A204.1 (cell line): ENCODE measurements around the gene CNPPD1.
"Not testable (repeated sequence)": the region's sequence is repeated elsewhere in the genome, so short reads cannot be mapped to it uniquely, and the experiment has no call there.

ENCODE experiments used
- FAIRE-seq: peaks from 2 replicates; lab custom pipeline; 2012; peaks lifted over from hg19 to GRCh38; lab: Jason Lieb, UNC

The CNPPD1 gene

GRCh38 chr2:219207884-219208740 is 31.4 kb upstream of the CNPPD1 start:
- FAIRE-seq = no peak

- no peak for FAIRE-seq
These were observed 30.6 kb upstream of the CNPPD1 start for GRCh38 chr2:219207134-219207883.

DNA sequence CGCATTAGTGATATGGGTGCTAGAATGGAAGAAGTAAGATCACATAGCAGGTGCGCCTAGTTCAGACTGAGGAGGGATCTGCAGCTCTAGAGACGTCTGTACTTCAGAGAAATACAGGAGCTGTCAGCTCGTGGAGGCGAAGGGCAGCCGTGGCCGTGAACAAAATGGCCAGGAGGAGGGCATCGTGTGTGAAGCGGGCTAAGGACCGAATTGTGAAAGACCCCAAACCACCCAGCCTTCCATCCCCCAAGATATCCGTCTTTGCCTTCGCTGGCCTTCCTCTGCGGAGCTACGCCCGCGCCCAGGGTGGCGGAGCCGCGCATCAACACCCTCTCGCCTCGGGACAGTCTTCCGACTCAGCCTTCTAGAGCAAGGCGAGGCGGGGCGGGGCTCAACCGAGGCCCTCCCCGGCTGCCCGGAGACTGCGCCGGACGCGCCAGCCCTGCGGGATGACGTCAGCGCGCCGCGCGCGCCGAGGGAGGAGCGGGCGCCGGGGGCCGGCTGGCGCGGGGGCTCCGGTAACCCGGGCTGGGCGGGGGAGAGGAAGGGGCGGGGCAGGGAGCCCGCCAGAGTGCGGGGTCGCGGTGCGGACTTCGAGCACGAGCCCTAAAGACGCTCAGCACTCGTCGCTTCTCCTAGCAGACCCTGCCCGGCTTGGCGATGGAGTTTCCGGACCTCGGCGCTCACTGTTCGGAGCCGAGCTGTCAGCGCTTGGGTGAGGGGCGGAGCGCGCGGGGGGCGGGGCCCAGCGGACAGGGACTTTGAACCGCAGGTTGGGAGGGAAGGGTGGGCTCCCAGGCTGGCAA is 29.8 kb upstream of the CNPPD1 start, which contains the start of gene ZFAND2B:
Gene ZFAND2B, plus strand, starts transcription at position 455 of the 806 bp plus-strand sequence. Its CDS starts 206 bp downstream, at position 661.
- no peak for FAIRE-seq

GRCh38 chr2:219205981-219206327 is 29.2 kb upstream of the CNPPD1 start:
- no peak for FAIRE-seq

DNA sequence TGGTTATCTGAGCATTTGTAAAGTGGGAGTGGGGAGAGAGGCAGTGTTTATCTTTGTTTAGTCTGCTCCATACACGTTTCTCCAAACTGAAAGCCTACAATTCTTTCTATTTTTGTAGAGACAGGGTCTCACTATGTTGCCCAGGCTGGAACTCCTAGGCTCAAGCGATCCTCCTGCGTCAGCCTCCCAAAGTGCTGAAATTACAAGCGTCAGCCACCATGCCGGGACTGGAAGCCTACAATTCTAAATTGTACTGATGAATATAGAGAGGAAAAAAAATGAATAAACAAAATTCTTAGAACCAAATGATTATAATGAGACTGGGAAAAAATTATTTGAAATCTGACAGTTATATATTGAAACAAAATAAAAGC is 28.4 kb upstream of the CNPPD1 start:
- no peak for FAIRE-seq

DNA sequence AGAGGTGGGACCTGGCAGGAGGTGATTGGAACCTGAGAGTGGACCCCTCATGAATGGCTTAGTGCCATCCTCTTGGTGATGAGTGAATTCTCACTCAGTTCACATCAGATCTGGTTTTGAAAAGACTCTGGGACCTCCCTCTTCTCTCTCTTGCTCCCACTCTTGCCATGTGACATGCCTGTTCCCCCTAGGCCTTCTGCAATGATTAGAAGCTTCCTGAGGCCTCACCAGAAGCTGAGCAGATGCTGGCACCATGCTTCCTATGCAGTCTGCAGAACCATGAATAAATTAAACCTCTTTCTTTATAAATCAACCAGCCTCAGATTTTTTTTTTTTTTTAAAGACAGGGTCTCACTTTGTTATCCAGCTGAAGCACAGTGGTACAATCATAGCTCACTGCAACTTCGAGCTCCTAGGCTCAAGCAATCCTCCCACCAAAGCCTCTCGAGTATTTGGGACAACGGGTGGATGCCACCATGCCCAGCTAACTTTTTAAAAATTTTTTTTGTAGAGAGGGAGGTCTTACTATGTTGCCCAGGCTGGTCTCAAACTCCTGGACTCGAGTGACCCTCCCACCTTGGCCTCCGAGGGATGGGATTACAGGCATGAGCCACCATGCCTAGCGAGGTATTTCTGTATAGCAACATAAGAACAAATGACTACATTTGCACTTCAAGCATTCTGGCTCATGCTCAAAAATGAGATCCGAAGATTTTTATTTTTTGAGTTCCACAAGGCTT is 27.9 kb upstream of the CNPPD1 start:
- no peak for FAIRE-seq

- not testable (repeated sequence) for FAIRE-seq
These were observed 24.6 kb upstream of the CNPPD1 start for GRCh38 chr2:219201331-219201730.

GRCh38 chr2:219200502-219201326 is 24.0 kb upstream of the CNPPD1 start:
- not testable (repeated sequence) for FAIRE-seq

GRCh38 chr2:219199470-219200211 is 22.9 kb upstream of the CNPPD1 start:
- no peak for FAIRE-seq

- no peak for FAIRE-seq
These were observed 22.2 kb upstream of the CNPPD1 start for GRCh38 chr2:219198974-219199373.

GRCh38 chr2:219197388-219197787 is 20.7 kb upstream of the CNPPD1 start:
- FAIRE-seq = no peak

DNA sequence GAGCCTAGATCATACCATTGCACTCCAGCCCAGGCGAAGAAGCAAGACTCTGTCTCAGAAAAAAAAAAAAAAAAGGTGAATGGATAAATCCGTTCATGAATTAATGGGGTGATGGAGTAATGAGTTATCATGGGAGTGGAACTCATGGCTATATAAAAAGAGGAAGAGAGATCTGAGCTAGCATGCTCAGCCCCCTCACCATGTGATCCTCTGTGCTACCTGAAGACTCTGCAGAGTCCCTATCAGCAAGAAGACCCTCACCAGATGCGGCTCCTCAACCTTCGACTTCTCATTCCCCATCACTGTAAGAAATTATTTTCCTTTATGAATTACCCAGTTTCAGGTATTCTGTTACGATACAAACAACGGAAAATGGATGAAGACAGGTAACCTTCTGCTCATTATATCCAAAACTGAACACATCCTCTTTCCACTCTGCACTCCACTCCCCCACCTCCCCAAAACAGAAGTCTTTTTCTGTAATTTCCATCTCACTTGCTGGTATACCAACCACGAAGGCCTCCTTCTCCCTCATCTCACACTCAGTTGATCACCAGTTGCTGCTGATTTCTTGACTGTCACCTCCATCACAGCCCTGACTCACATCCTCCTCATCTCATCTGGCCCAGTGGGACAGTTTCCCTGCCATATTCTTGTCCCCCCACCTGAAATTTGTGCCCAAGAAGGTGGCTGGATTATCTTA is 10.2 kb upstream of the CNPPD1 start:
- no peak for FAIRE-seq

DNA sequence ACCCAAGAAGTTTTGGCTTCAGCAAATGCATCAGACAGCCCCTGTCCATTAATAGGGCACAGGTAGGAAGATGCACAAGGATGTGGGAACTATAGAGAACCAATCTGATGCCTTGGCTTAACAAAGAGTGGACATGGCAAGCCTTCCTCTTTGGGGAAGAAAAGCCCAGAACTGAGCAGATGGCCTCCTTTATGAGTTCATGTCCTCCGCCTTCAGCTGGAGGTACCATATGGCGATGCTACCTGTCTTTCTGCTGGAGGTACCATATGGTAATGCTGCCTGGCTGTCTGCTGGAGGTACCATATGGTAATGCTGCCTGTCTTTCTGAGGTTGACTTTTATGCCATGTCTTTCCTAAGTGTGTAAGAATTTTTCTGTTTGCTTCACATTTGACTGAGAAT is 7.4 kb upstream of the CNPPD1 start:
- no peak for FAIRE-seq

DNA sequence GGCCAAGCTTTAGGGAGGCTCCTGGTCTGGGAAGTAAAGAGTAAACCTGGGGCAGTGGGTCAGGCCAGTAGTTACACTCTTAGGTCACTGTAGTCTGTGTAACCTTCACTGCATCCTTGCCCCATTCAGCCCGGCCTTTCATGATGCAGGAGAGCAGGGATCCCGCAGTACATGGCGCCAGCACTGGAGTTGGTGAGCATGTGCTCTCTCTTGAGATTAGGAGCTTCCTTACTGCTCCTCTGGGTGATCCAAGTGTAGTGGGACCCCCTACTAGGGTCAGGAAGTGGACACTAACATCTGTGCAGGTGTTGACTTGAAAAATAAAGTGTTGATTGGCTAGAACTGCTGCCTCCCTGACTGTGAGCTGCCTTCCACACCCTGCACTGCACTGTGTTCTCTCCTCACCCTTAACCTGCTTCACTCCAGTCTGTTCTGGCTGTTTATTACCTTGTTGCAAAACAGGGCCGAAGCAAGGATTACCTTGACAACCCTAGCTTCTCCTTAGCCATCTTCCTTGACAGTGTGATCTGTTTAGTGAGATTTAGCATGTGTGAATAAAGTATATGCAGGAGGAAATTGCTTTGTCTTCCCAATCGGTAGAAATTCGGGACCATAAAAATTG is 6.5 kb upstream of the CNPPD1 start:
- FAIRE-seq = no peak

- FAIRE-seq = no peak
These were observed 5.8 kb upstream of the CNPPD1 start for GRCh38 chr2:219182331-219183150.

DNA sequence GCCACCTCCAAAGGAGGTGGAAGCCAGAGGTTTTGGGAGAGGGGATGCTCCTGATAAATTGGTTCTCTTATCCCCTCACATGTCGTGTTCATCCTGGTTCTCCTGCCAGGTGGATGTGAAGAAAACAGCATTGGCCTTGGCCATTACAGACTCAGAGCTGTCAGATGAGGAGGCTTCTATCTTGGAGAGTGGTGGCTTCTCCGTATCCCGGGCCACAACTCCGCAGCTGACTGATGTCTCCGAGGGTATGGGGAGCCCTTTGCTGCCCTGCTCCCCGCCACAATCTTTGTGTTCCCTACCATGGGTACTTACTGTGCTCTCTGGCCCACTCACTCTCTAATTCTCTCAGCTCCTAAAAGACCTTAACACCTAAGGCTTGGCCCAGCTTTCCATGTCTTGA is 4.8 kb upstream of the CNPPD1 start:
- FAIRE-seq = no peak

- no peak for FAIRE-seq
These were observed 4.2 kb upstream of the CNPPD1 start for GRCh38 chr2:219180961-219181360.
